GM19025 (cell line): Measurements from ENCODE around the gene SECTM1.
A peak's percentile ranks its signal among the peaks of the same experiment; 100 is the strongest.

Experiments used
- ATAC-seq: cut with Tn5 transposase; IDR thresholded peaks from one replicate; pipeline ENCODE4 v1.9.1; 2021; ENCODE audit warnings: mild to moderate bottlenecking, low read depth, moderate library complexity; ENCODE audit not compliant: unreplicated experiment

SECTM1 gene

DNA sequence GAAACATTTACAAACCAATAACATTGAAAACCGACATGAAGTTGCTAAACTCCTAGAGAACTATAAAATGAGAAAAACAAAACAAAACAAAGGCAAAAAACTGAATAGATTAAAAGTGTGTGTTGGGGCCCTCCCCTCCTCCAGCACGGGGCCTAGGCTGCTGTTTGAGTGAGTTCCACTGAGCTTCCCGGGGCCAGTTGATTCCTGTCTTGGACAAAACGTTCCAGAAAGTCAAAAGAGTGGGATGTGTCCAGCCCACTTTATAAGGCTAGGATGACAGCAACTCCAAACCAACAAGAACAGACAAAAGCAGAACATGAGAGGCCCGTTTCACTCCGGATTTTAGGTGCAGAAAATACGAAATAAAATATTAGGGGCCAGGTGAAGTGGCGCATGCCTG lies 48.4 kb downstream of the SECTM1 start:
- ATAC-seq, result no peak

GRCh38 chr17:82283208-82283749 lies 50.3 kb downstream of the SECTM1 start:
- no peak for ATAC-seq

- no peak for ATAC-seq
These were observed 51.0 kb downstream of the SECTM1 start for GRCh38 chr17:82282239-82283207.

DNA sequence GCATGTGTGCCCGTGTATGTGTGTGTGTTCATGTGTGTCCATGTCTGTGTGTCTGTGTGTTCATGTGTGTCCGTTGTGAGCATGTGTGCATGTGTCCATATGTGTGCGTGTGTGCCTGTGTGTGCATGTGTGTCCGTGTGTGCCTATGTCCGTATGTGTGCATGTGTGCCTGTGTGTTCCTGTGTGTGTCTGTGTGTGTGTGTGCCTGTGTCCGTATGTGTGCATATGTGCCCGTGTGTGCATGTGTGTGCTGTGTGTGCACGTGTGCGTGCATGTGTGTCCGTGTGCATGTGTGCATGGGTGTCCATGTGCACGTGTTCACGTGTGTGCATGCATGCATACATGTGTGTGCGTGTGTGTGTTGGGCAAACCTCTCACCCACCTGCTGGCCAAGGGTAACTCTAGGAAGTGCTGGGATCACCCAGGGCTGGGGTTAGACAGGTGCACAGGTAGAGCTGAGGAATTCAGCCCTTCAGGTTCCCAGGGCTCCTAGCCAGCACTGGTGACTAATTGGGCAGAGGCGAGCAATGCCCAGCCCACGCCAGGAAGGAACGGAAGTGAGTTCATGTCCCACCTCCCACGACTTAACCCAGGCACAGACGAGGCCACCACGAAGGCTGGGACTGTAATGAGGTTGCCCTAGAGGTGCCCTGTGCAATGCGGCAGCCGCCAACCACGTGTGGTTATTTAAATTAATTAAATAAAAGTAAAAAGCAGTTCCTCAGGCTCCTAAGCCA lies 51.9 kb downstream of the SECTM1 start:
- no peak for ATAC-seq

GRCh38 chr17:82281076-82281475 lies 52.5 kb downstream of the SECTM1 start:
- ATAC-seq, result no peak

DNA sequence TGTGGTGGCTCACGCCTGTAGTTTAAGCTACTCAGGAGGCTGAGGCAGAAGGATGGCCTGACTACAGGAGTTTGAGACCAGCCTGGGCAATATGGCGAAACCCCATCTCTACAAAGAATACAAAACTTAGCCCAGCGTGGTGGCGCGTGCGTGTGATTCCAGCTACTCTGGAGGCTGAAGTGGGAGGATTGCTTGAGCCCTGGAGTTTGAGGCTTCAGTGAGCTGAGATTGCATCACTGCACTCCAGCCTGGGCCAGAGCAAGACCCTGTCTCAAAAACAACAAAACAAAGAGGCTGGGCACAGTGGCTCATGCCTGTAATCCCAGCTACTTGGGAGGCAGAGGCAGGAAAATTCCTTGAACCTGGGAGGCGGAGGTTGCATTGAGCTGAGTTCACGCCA lies 53.0 kb downstream of the SECTM1 start:
- ATAC-seq, result no peak

DNA sequence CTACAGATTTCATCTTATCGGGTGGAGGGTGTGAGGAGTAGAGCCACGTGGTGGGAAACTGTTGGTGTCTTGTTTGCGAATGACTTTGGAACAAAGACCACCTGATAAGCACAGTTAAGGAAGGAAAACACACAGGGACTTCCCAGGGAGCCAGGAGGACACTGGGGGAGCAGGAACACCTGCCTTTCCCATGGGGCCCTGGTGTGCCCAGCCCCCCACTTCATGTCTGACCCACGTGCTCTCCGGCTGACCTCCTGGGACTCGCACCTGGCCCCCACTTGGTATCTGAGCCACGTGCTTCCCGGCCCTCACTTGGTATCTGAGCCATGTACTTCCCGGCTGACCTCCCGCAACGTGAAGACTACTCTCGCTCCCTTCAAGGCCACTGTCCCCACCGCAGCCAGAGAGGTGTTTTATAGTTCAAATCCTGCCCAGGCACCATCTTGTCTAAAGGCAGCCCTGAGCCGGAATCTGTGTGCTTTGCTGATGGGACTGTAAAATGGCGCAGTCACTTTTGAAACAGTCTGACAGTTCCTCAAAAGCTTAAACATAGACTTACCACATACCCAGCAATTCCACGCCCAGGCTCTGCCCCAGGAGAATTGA lies 54.7 kb downstream of the SECTM1 start:
- no peak for ATAC-seq

GRCh38 chr17:82278308-82278707 lies 55.3 kb downstream of the SECTM1 start:
- ATAC-seq, result no peak

- no peak for ATAC-seq
These were observed 55.7 kb downstream of the SECTM1 start for GRCh38 chr17:82277851-82278250.

DNA sequence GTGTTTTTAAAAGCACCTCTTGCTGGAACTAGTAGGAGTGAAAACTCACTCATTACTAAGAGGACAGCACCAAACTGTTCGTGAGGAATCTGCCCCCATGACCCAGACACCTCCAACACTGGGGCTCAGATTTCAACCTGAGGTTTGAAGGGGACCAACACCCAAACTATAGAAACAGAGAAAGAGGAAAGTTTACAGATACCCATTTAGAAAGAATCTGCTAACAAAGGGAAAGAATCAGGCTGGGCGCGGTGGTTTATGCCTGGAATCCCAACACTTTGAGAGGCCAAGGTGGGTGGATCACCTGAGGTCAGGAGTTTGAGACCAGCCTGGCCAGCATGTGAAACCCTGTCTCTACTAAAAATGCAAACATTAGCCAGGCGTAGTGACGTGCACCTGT lies 56.6 kb downstream of the SECTM1 start:
- no peak for ATAC-seq

DNA sequence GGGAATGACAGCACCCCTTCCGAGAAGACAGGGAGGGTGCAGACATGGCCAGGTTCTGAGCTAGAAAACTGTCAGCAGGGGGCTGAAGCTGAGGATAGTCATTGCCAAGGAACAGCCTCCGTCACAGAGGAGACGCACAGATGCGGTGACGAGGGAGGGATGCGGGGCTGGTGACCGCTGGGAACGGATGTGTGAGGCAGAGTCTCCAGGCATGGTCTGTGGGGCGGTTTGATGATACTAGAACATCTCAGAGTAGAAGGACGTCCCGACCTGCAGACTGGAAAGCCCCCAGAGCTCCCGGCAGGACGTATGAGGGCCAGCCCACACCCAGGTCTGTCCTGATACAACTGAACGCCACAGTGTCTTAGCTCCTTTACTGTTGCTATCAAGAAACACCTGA lies 58.2 kb downstream of the SECTM1 start:
- no peak for ATAC-seq

DNA sequence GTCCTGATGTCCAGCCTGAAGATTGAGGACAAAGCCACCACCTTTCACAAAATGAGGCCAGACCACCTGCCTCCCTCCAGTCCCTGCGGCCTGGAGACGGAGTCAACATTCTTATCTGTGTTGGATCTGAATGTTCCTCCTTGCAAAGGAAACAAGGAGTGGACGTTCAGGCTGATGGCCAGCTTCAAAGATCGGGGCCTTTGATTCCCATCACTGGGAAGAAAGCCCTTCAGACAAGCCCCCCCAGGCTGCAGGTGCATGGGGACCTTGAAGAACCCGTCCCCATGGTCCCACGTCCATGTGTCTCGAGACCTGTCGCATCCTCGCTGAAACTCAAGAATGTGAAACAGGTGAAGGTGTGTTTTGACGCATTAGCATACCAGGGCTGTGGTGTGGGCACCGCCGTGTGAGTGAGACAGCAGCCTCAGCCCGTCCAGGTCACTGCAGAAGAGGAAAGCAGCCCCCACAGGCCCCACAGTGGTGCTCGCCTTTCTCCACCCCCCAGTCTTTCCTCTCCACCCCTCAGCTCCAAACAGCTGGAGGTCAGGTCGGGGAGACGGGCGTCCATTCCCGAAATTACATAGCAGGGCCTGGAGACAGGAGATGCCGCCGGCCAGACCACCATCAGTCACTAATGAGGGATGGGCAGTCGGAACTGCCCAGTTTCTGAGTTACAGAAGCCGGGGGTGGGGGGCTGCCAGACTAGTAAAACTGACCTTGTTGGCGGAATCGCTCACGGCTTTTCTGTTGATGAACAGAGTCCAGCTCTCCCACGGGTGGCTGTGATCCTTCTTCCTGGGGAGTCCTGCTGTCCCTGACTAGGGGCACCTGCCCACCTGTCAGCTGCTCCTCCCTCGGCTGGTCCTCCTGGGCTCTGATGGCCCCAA lies 59.2 kb downstream of the SECTM1 start:
- ATAC-seq, result no peak

GRCh38 chr17:82273327-82274133 lies 60.0 kb downstream of the SECTM1 start, which contains the start of gene CSNK1D:
Gene CSNK1D (minus strand): TSS chr17:82273700. CDS start chr17:82273381, 319 bp downstream.
- ATAC-seq, result peak; percentile 69

DNA sequence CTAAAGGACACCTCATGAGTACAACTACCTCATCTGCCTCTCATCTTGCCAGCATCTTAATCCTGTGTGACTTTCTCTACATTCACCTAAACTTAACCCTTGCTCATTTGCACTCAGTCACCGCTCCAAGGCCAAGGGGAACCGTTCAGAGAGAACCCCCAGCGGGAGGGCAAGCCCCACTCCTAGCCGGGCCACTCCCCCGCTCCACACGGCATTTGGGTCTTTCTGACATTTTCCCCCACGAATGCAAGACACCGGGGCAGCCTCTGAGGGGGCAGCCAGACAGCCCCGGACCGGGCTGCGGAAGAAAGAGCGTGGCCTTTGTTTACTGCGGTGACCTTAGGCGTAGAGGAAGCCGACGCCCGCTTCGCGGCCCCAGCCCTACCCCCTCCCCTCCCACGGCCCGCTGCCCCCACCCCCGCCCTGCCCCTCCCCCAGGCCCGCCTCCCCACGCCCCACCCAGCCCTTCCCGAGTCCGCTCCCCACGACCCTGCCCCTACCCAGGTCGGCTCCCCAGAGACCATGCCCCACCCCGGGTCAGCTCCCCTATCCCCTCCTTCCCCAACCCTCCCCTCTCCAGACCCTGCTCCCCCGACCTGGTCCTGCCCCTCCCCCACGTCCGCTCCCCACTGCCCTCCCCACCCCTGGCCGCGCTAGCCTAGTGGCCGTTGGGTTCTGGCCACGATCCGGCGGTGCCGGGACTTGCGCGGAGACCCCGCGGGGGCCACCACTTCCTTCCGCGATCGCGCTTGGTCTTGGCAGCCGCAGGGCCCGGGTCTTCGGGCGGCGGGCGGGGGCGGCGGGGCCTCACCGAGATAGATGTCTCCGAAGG lies 60.9 kb downstream of the SECTM1 start:
- ATAC-seq, result no peak

GRCh38 chr17:82271401-82271800 lies 62.2 kb downstream of the SECTM1 start:
- no peak for ATAC-seq
